ENCODE measurements around the gene IRX5. TPM values are rescaled to one million over a fixed set of nuclear protein-coding genes. Genes with fewer than 3 reads are reported as not detected.

The IRX5 gene
- total and polyA plus RNA-seq, 8 donors, result 0.75 to 15.2 (median 3.5) TPM; not detected in 1

DNA sequence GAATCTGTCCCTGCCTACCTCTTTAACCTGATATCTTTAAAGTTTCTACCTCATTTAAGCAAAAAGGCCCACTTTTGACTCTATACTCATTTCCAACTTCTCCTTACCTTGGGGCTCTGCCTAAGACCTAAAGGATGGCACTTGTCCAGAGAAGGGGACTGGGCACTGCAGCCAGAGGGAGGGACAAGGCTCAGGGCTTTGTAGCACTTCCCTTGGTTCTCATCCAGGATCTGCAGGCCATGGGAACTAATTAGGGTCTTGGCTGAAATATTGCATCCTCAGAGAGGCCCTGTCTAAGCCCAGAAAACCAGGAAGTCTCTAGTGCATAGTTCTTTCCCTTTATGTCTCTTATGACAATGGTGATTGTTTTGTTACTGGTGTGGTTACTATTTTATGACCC, 37.3 kb downstream of the IRX5 start:
- H3K4me1 ChIP-seq, result no peaks in the 10 kb centered on the region
- TF ChIP-seq EP300 (IDR thresholded peaks at IDR 0.05) (no peak), POLR2A (IDR thresholded peaks at IDR 0.05) (no peak), POLR2AphosphoS5 (IDR thresholded peaks at IDR 0.05) (no peak)
- TF ChIP-seq, protein P1, sequence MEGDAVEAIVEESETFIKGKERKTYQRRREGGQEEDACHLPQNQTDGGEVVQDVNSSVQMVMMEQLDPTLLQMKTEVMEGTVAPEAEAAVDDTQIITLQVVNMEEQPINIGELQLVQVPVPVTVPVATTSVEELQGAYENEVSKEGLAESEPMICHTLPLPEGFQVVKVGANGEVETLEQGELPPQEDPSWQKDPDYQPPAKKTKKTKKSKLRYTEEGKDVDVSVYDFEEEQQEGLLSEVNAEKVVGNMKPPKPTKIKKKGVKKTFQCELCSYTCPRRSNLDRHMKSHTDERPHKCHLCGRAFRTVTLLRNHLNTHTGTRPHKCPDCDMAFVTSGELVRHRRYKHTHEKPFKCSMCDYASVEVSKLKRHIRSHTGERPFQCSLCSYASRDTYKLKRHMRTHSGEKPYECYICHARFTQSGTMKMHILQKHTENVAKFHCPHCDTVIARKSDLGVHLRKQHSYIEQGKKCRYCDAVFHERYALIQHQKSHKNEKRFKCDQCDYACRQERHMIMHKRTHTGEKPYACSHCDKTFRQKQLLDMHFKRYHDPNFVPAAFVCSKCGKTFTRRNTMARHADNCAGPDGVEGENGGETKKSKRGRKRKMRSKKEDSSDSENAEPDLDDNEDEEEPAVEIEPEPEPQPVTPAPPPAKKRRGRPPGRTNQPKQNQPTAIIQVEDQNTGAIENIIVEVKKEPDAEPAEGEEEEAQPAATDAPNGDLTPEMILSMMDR (IDR thresholded peaks at IDR 0.05), result no peak
- H3K9me3 ChIP-seq, result no peaks in the 10 kb centered on the region
- peaks cover 0 to 10% (median 0%) of the 10 kb centered on the region in 3 donors for H3K27me3 ChIP-seq
- H3K27ac ChIP-seq, result no peak overlapping the region
- intact Hi-C loops (cut with DNase I; ENCODE audit: low total_unique reads), result no loop called here
- no peak overlapping the region for H3K4me3 ChIP-seq
- DNase-seq, result no peak
- no peaks in the 10 kb centered on the region for H3K36me3 ChIP-seq

DNA sequence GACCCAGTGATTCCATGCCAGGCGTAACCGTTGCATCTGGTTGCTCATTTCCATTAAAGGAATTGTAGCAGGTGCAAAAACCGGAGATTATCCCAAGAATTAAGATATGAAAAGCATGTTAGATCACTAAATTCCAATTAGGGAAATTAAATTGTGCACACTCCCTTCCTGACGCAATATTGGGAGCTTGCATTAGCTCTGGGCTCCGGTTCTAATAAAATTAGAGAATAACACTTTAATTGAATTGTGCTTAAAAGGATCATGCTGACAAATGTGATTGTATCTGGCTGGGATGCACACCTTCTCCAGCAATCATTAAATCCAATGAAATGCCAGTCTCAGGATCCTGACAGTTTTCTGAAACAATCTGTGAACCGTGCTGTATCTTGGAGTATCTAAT, 38.1 kb downstream of the IRX5 start:
- Histone ChIP-seq H3K4me3 (no peak overlapping the region), H3K27me3 (peaks cover 0 to 5% (median 0%) of the 10 kb centered on the region in 3 donors), H3K9me3 (no peaks in the 10 kb centered on the region), H3K36me3 (no peaks in the 10 kb centered on the region), H3K4me1 (no peaks in the 10 kb centered on the region), H3K27ac (no peak overlapping the region)
- intact Hi-C loops (cut with DNase I; ENCODE audit: low total_unique reads), result no loop called here
- TF ChIP-seq, protein P1 (IDR thresholded peaks at IDR 0.05), result no peak
- TF ChIP-seq POLR2AphosphoS5 (IDR thresholded peaks at IDR 0.05) (no peak), EP300 (IDR thresholded peaks at IDR 0.05) (no peak), POLR2A (IDR thresholded peaks at IDR 0.05) (no peak)
- DNase-seq, result no peak
- WGBS, 5 donors, result 74 to 88% (median 82%) methylated on average over 6 of the region's 6 CpGs

DNA sequence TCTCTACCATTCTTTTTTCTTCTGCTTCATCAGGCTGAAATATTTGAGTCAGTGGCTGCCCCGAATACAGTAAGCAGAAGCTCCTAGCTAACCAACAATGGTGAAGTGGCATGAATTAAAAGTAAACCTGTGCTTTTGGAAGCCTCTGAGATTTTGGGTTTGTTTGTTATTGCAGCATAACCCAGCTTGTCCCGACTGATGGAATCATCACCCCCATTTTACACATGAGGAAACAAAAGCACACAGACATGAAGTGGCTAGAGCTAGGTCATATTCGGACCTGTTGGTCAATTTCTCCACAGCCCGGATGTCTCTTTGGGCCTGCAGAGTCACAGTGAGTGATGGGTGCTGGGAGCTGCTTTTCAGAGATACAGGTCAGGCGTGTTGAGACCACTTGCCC, 39.4 kb downstream of the IRX5 start:
- intact Hi-C loops (cut with DNase I; ENCODE audit: low total_unique reads), result no loop called here
- H3K4me3 ChIP-seq, result no peak overlapping the region
- no peaks in the 10 kb centered on the region for H3K27me3 ChIP-seq
- DNase-seq, result no peak
- TF ChIP-seq, protein P1 (IDR thresholded peaks at IDR 0.05), result no peak
- TF ChIP-seq POLR2A (IDR thresholded peaks at IDR 0.05) (no peak), EP300 (IDR thresholded peaks at IDR 0.05) (no peak), POLR2AphosphoS5 (IDR thresholded peaks at IDR 0.05) (no peak)
- 82 to 98% (median 90%) methylated on average over 5 of the region's 5 CpGs for WGBS, 5 donors
- no peaks in the 10 kb centered on the region for H3K9me3 ChIP-seq
- no peak overlapping the region for H3K27ac ChIP-seq
- H3K36me3 ChIP-seq, result no peaks in the 10 kb centered on the region
- no peaks in the 10 kb centered on the region for H3K4me1 ChIP-seq

DNA sequence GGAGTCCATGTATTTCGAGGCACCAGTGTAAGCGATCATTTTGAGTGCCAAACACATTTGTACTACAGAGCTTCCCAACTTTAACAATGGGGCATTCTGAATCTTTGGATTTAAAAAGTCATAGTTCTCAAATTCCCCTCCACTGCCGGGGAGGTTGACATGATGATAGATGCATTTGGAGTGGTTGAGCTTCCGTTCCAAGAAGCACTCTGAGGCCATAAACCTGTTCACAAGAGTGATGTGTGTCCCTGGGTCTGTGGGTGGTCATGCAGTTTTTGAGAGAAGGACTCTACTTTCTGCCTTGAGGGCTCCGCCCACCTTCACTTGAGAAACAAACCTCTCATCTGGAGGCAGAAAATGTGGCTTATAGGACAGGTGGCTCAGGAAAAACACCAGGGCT, 43.7 kb downstream of the IRX5 start:
- WGBS, 5 donors, result 54 to 64% (median 58%) methylated on average over 5 of the region's 5 CpGs
- intact Hi-C loops (cut with DNase I; ENCODE audit: low total_unique reads), result no loop called here
- Histone ChIP-seq H3K4me1 (no peaks in the 10 kb centered on the region), H3K27me3 (no peaks in the 10 kb centered on the region), H3K36me3 (no peaks in the 10 kb centered on the region), H3K9me3 (no peaks in the 10 kb centered on the region), H3K27ac (no peak overlapping the region), H3K4me3 (no peak overlapping the region)
- no peak for DNase-seq
- TF ChIP-seq, protein P1 (IDR thresholded peaks at IDR 0.05), result no peak
- TF ChIP-seq POLR2A (IDR thresholded peaks at IDR 0.05) (no peak), EP300 (IDR thresholded peaks at IDR 0.05) (no peak), POLR2AphosphoS5 (IDR thresholded peaks at IDR 0.05) (no peak)

All from stomach (tissue), 9 donors.